ENCODE data around the gene MELTF. TPM values are rescaled to one million over a fixed set of nuclear protein-coding genes. Genes with fewer than 3 reads are reported as not detected.

MELTF gene
- total RNA-seq, 1 donor from 2014 or later = 33.8 TPM

GRCh38 chr3:196988241-196989029 lies 41.2 kb downstream of the MELTF start:
- no peak overlapping the region for H3K4me3 ChIP-seq (ENCODE audit: low read depth, low read length)

GRCh38 chr3:196987022-196987421 lies 42.6 kb downstream of the MELTF start:
- Histone ChIP-seq H3K36me3 (ENCODE audit: control insufficient read depth, insufficient read depth, low read length) (no peaks in the 10 kb centered on the region), H3K4me3 (ENCODE audit: low read depth, low read length) (no peak overlapping the region), H3K27me3 (ENCODE audit: control insufficient read depth, insufficient read depth, low read length) (peaks cover 10% of the 10 kb centered on the region)
- TF ChIP-seq, protein P1, sequence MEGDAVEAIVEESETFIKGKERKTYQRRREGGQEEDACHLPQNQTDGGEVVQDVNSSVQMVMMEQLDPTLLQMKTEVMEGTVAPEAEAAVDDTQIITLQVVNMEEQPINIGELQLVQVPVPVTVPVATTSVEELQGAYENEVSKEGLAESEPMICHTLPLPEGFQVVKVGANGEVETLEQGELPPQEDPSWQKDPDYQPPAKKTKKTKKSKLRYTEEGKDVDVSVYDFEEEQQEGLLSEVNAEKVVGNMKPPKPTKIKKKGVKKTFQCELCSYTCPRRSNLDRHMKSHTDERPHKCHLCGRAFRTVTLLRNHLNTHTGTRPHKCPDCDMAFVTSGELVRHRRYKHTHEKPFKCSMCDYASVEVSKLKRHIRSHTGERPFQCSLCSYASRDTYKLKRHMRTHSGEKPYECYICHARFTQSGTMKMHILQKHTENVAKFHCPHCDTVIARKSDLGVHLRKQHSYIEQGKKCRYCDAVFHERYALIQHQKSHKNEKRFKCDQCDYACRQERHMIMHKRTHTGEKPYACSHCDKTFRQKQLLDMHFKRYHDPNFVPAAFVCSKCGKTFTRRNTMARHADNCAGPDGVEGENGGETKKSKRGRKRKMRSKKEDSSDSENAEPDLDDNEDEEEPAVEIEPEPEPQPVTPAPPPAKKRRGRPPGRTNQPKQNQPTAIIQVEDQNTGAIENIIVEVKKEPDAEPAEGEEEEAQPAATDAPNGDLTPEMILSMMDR (IDR thresholded peaks at IDR 0.05; ENCODE audit: insufficient read depth, low read length, poor library complexity, severe bottlenecking) = no peak
- DNase-seq (ENCODE audit: low read depth) = no peak

More at GRCh38 chr3:196988241-196989029, 41.2 kb downstream of the MELTF start:
- TF ChIP-seq, protein P1 (IDR thresholded peaks at IDR 0.05; ENCODE audit: insufficient read depth, low read length, poor library complexity, severe bottlenecking) = no peak
- H3K27me3 ChIP-seq (ENCODE audit: control insufficient read depth, insufficient read depth, low read length) = peaks cover 10% of the 10 kb centered on the region
- no peaks in the 10 kb centered on the region for H3K36me3 ChIP-seq (ENCODE audit: control insufficient read depth, insufficient read depth, low read length)
- DNase-seq (ENCODE audit: low read depth) = no peak

DNA sequence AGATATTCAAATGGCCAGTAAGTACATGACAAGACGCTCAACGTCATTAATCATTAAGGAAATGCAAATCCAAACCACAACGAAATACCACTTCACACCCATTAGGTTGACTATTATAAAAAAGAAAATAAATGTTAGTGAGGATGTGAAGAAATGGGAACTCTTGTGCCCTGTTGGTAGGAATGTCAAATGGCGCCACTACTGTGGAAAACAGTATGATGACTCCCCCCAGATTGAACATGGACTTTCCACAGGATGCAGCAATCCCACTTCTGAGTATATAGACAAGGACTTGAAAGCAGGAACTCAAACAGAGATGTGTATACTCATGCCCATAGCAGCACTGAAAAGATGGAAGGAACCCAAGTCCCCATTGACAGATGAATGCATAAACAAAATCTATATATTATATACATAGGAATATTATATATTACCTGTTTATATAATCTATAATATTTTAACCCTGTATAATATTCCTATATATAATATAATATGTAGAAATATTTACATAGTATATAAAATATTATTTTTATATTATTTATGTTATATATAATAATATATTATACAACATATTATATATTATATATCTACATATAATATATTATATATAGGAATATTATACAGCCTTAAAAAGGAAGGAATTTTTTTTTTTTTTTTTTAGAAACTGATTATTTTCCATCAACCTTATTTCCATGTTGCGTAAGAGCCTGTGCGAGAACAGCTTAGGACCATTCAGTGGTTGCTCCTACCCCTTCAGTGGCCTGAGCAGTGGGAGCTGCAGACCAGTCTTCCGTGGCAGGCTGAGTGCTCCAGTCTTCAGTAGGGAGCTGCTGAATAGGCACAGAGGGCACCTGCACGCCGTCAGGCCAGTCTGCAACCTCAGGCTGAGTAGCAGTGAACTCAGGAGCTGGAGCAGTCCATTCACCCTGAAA lies 43.4 kb downstream of the MELTF start:
- H3K36me3 ChIP-seq (ENCODE audit: control insufficient read depth, insufficient read depth, low read length) = no peaks in the 10 kb centered on the region
- H3K4me3 ChIP-seq (ENCODE audit: low read depth, low read length) = no peak overlapping the region
- TF ChIP-seq, protein P1 (IDR thresholded peaks at IDR 0.05; ENCODE audit: insufficient read depth, low read length, poor library complexity, severe bottlenecking) = no peak

GRCh38 chr3:196985298-196985697 lies 44.3 kb downstream of the MELTF start:
- peaks cover 5% of the 10 kb centered on the region for H3K27me3 ChIP-seq (ENCODE audit: control insufficient read depth, insufficient read depth, low read length)
- H3K36me3 ChIP-seq (ENCODE audit: control insufficient read depth, insufficient read depth, low read length) = no peaks in the 10 kb centered on the region
- TF ChIP-seq, protein P1 (IDR thresholded peaks at IDR 0.05; ENCODE audit: insufficient read depth, low read length, poor library complexity, severe bottlenecking) = no peak
- no peak overlapping the region for H3K4me3 ChIP-seq (ENCODE audit: low read depth, low read length)
- DNase-seq (ENCODE audit: low read depth) = no peak

More for the DNA sequence above, 43.4 kb downstream of the MELTF start:
- H3K27me3 ChIP-seq (ENCODE audit: control insufficient read depth, insufficient read depth, low read length) = peaks cover 9% of the 10 kb centered on the region
- DNase-seq (ENCODE audit: low read depth) = no peak

GRCh38 chr3:196983186-196983585 lies 46.4 kb downstream of the MELTF start:
- no peaks in the 10 kb centered on the region for H3K36me3 ChIP-seq (ENCODE audit: control insufficient read depth, insufficient read depth, low read length)
- no peak for DNase-seq (ENCODE audit: low read depth)
- TF ChIP-seq, protein P1 (IDR thresholded peaks at IDR 0.05; ENCODE audit: insufficient read depth, low read length, poor library complexity, severe bottlenecking) = no peak
- no peaks in the 10 kb centered on the region for H3K27me3 ChIP-seq (ENCODE audit: control insufficient read depth, insufficient read depth, low read length)
- H3K4me3 ChIP-seq (ENCODE audit: low read depth, low read length) = no peak overlapping the region
